ENCODE measurements around the gene ANG. TPM values are rescaled to one million over a fixed set of nuclear protein-coding genes. Genes with fewer than 3 reads are reported as not detected.

Gene ANG
- total and polyA plus RNA-seq, 9 of the 15 experiments (the other 6 are each of a cell fraction or from before 2014, with no cell fraction given), result 0.21 to 0.73 (median 0.34) TPM; not detected in 4

GRCh38 chr14:20657216-20658211, 31.1 kb upstream of the ANG start:
- Histone ChIP-seq H3K79me2 (ENCODE audit: control insufficient read depth, insufficient read depth, low read length) (no peaks in the 10 kb centered on the region), H3K4me3 (peak overlapping the region; percentile 23; the same call in 1 of the 2 replicates), H3K36me3 (ENCODE audit: control insufficient read depth, insufficient read depth, low read length) (no peaks in the 10 kb centered on the region), H3K9me3 (replicated peaks; ENCODE audit: control insufficient read depth, insufficient read depth, low read depth, low read length) (no peaks in the 10 kb centered on the region), H3K4me2 (ENCODE audit: insufficient read depth, low read length) (peak overlapping the region; percentile 73), H3K27me3 (ENCODE audit: control insufficient read depth in 2 of 2, insufficient read depth in 2 of 2, low read length in 2 of 2) (peaks cover 0 to 31% of the 10 kb centered on the region in 2 experiments; a peak in 2 of 5 replicates), H3K9me1 (ENCODE audit: control insufficient read depth, insufficient read depth, low read length) (no peaks in the 10 kb centered on the region), H3K9ac (ENCODE audit: insufficient read depth in 1 of 2, low read depth in 2 of 2, low read length in 2 of 2) (no peak overlapping the region; a peak in 1 of 4 replicates), H4K20me1 (replicated peaks; ENCODE audit: control insufficient read depth, insufficient read depth, low read length) (peaks cover 7% of the 10 kb centered on the region; the same call in 1 of the 2 replicates), H3K4me1 (replicated peaks in 1 of 2; ENCODE audit: control insufficient read depth in 2 of 2, insufficient read depth in 2 of 2, low read length in 2 of 2) (peaks cover 11 to 15% of the 10 kb centered on the region in 2 experiments; a peak in 3 of 5 replicates), H2AFZ (ENCODE audit: low read depth, low read length) (no peak overlapping the region), H3K27ac (ENCODE audit: extremely low read depth, low read depth, low read length) (no peak overlapping the region)
- in situ Hi-C loops (cut with MboI) (no loop called here), intact Hi-C loops (cut with micrococcal nuclease) (loop anchor here (5.0 kb wide), 1 partner anchor 35 kb away; no protein-coding TSS in a partner anchor)
- POLR2A ChIA-PET, result interaction anchor here (1.3 kb wide), 1 partner anchor 37 kb away, joined by 5 read pairs; no protein-coding TSS in a partner anchor
- ATAC-seq, result peak; percentile 75
- FAIRE-seq, result peak; percentile 75
- BruUV-seq (replicated peaks), result no TSS peak
- CTCF ChIA-PET (ENCODE audit: low intra/inter-chr PET ratio), result interaction anchor here (1.3 to 1.8 kb wide), 2 partner anchors 23 to 34 kb away, joined by 3 to 6 read pairs; no protein-coding TSS in a partner anchor
- DNase-seq (ENCODE audit: extremely low read depth in 1 of 4, low spot score in 3 of 4), result peak; percentile 40 to 54 (median 46)
- WGBS (ENCODE audit: insufficient coverage, low coverage, missing lambda C conversion rate), result under 1% methylated on average over 21 of the region's 28 CpGs
- peak; percentile 23 for TF ChIP-seq POLR3G (IDR thresholded peaks at IDR 0.05; ENCODE audit: extremely low read depth, insufficient read length, insufficient replicate concordance)
- TF ChIP-seq GTF2E2 (tag; IDR thresholded peaks at IDR 0.05), result no peak
- TF ChIP-seq CREM (IDR thresholded peaks at IDR 0.05; ENCODE audit: low read depth), result 0 out of 2 replicates have a peak, but pooled peaks have one; percentile 7
- no peak for TF ChIP-seq ZC3H4 (CRISPR knock-in tag; IDR thresholded peaks at IDR 0.05; ENCODE audit: borderline replicate concordance)
- peak; percentile 36 to 46 (median 41); a peak in 4 of 6 replicates for TF ChIP-seq CTCF (IDR thresholded peaks at IDR 0.05 in 2 of 3, conservative IDR thresholded peaks at IDR 0.05 in 1 of 3; ENCODE audit: insufficient read depth in 2 of 3, low read depth in 1 of 3, low read length in 3 of 3)
- 0 out of 2 replicates have a peak, but pooled peaks have one; percentile 21 for TF ChIP-seq ZEB2 (IDR thresholded peaks at IDR 0.05)
- no peak for TF ChIP-seq HNRNPLL (IDR thresholded peaks at IDR 0.05; ENCODE audit: low read depth, low read length, poor library complexity, severe bottlenecking)
- peak; percentile 98 for TF ChIP-seq TBP (optimal IDR thresholded peaks at IDR 0.05; ENCODE audit: low read depth, low read length)
- peak; percentile 34; the same call in 1 of the 2 replicates for TF ChIP-seq NFIC (IDR thresholded peaks at IDR 0.05)
- peak; percentile 32; the same call in 1 of the 2 replicates for TF ChIP-seq ZBTB2 (IDR thresholded peaks at IDR 0.05)
- TF ChIP-seq MTA1 (IDR thresholded peaks at IDR 0.05; ENCODE audit: borderline replicate concordance), result peak; percentile 18; the same call in 1 of the 2 replicates
- TF ChIP-seq HOMEZ (CRISPR knock-in tag; IDR thresholded peaks at IDR 0.05), result no peak
- peak; percentile 40 for TF ChIP-seq BDP1 (IDR thresholded peaks at IDR 0.05; ENCODE audit: insufficient read depth, insufficient read length)
- TF ChIP-seq POLR2H (tag; IDR thresholded peaks at IDR 0.05; ENCODE audit: low read depth), result peak; percentile 98
- TF ChIP-seq HDAC8 (tag; IDR thresholded peaks at IDR 0.05), result no peak
- TF ChIP-seq CTBP1 (IDR thresholded peaks at IDR 0.05; ENCODE audit: borderline replicate concordance), result peak; percentile 71; the same call in 1 of the 2 replicates
